ENCODE results near the gene NCCRP1. TPM values are rescaled to one million over a fixed set of nuclear protein-coding genes. Genes with fewer than 3 reads are reported as not detected.

Gene NCCRP1, protein sequence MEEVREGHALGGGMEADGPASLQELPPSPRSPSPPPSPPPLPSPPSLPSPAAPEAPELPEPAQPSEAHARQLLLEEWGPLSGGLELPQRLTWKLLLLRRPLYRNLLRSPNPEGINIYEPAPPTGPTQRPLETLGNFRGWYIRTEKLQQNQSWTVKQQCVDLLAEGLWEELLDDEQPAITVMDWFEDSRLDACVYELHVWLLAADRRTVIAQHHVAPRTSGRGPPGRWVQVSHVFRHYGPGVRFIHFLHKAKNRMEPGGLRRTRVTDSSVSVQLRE
- polyA plus RNA-seq (ENCODE audit: insufficient read length): 1.6 TPM
- long read RNA-seq, donor 1: 0 reads
- long read RNA-seq, donor 2, partial matches to known transcripts: 0 of 1 reads
- long read RNA-seq, donor 2, other reads (novel, unspliced or antisense): 0 of 1 reads
- long read RNA-seq, donor 3, partial matches to known transcripts: 0 of 2 reads
- long read RNA-seq, donor 3, other reads (novel, unspliced or antisense): 0 of 2 reads
- long read RNA-seq, donor 4, partial matches to known transcripts: 0 of 1 reads
- long read RNA-seq, donor 4, other reads (novel, unspliced or antisense): 0 of 1 reads
- long read RNA-seq, donor 5, partial matches to known transcripts: 0 of 1 reads
- long read RNA-seq, donor 5, other reads (novel, unspliced or antisense): 0 of 1 reads
- long read RNA-seq, donor 6: 0 reads
- long read RNA-seq, donor 7: 0 reads
- long read RNA-seq, donor 8, partial matches to known transcripts: 0 of 1 reads
- long read RNA-seq, donor 8, other reads (novel, unspliced or antisense): 0 of 1 reads

DNA sequence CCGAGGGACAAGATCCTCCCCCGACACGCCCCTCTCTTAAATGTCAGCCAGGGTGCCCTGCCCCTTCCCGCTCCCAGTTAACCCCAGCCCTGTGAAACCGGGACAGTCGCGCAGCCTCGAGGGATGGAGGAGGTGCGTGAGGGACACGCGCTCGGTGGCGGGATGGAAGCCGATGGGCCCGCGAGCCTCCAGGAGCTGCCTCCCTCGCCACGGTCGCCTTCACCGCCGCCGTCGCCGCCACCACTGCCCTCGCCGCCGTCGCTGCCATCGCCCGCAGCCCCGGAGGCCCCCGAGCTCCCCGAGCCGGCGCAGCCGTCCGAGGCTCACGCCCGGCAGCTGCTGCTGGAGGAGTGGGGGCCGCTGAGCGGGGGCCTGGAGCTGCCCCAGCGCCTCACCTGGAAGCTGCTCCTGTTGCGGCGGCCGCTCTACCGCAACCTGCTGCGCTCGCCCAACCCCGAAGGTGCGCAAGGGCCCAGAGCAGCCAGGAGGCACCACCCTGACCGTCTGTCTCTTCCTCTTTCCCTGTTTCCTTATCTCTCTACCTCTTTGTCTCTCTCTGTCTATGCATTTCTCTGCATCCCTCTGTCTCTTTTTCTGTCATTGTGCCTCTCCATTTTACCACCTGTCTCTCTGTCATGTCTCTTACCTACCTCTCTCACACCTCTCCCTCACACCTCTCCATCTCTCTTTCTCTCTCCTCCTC is at the start of gene NCCRP1:
NCCRP1 (plus strand) TSS at position 105 of the 703 bp plus-strand sequence; CDS start at position 124, 19 bp downstream.
- DNase-seq: no peak

DNA sequence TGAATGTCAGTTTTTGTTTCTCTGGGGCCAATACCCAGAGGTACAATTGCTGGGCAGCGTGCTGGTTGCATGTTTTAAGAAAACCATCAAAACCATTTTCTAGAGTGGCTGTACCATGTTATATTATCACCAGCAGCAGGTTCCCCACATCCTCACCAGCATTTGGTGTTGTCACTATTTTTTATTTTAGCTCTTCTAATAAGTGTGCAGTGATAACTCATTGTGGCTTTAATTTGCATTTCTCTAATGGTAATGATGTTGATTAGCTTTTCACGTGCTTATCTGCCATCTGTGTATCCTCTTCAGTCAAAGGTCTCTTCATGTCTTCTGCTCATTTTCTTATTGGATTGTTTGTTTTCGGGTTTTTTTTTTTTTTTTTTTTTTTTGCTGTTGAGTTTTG is 49.3 kb upstream of the NCCRP1 start:
- no peak for DNase-seq

DNA sequence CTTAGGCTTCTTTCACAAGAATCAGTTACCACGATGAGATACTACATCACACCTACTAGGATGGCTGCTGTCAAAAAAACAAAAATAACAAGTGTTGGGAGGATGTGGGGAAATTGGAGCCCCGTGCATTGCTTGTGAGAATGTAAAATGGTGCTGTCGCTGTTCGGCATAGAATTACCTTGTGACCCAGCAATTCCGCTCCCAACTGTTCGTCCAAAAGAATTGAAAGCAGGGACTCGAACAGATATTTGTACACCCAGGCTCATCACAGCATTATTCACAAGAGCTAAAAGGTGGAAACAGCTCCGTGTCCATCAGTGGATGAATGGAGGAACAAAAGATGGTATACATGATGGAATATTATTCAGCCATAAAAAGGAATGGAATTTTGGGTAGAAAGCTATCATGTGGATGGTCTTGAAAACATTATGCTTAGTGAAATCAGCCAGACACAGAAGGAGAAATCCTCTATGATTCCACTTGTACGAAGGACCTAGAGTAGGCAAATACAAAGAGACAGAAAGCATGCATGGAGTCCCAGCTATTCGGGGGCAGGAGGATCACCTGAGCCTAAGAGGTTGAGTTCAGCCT is 47.7 kb upstream of the NCCRP1 start:
- DNase-seq: no peak

DNA sequence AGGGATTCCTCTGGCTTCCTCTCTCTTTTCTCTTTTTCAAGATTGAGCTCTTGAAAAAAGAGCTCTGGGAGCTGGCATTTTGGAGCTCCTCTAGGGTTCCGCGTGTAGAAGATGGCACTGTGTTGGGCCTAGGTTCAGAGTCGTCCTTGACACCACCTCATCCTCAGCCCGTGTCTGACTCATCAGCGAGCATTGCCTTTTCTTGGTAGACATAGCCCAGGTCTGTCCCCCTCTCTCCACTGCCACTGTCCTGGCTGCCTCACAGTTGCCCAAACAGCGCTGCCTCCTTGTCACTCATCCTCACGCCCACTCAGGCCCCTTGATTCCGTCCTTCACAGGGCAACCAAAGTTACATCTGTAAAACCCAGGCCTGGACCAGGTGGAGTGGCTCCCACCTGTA is 46.5 kb upstream of the NCCRP1 start:
- DNase-seq: no peak

DNA sequence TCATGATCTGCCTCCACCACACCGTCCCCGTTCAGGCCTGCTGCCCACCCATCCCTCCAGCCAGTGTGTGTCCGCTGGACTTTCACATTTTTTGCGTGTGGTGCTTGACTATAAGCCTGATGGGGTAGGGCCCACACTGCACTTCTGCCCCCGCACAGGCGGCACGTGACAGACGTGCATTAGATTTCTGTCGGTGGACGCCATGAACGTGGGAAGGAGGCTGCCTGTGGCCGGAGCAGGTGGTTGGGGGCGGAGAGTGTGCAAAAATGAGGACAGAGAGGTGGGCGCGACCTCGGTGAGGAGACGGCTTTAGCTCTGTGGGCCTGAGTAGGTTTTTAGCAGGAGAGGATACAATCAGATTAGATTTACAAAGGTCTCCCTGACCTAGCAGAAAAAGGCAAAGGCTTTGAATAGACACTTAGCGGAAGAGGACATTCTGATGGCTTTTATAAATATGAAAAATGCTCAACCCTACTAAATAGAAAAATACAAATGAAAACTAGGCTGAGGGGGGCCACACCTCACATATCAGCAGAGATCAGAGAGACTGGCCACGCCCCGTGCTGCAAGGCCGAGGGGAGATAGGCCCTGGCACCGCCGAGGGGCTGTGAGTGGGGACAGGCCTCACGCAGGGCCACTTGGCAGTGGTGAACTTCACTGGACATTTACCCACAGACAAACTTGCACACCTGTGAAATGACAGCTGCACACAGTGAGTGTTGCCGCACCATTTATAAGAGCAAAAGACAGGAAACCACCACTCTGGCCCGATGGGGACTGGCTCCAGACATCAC is 45.8 kb upstream of the NCCRP1 start:
- DNase-seq: no peak

DNA sequence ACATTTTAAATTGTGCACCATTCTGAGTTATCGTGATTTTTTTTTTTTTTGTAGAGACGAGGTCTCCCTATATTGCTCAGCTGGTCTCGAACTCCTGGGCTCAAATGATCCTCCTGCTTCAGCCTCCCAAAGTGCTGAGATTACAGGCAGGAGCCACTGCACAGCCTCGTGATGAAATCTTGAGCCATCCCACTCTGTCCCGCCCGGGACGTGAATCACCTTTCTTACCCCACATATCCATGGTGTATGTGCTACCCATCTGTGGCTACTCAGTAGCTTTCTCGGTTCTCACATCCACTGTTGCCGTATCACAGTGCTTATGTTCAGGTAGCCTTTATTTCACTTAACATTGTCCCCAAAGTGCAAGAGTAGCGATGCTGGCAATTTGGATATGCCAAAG is 44.7 kb upstream of the NCCRP1 start:
- DNase-seq: no peak

DNA sequence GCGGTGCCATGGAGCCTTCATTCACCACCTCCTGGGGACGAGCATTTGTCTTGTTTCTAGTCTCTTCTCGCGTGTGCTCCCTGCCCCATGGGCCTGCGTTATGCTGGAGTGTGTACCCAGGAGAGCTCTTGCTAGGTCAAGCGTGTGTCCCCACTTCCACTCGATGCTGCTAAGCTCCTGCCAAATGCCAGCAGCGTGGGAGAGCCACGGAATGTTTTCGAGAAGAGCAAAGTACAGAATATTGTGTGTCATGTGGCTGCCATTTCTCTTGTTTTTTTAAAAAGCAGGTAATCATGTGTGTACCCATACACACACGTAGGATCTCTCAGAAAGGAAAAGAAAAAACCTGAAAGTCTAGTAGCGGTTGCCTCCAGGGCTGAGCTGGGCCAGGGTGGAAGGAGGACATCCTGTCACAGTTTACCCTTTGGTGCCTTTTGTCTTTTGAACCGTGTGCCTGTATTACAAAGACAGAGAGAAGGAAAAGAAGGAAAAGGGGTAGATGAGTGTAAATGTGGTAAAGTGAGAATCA is 42.6 kb upstream of the NCCRP1 start:
- no peak for DNase-seq

DNA sequence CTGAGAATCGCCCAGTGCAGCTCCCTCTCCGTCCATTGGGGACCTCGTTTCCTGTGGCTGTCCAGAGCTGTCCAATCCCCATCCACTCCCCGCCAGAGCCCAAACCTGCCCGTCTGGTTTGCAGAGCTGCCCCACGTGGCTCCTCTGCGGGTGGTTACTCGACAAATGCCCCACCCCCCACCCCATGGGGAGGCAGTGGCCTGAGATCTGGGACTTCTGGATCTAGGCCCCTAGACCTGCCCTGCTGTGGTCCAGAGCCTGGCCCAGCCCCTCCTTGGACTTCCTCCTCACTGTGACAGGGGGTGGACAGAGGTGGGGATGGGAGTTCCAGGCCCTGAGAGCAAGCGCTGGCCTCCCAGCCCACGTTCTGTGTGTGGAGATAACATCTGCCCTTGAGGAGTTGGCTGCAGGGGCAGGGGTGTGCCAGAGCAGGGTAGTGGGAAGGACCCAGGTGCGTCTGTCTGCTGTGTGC is 42.1 kb upstream of the NCCRP1 start:
- DNase-seq: no peak

DNA sequence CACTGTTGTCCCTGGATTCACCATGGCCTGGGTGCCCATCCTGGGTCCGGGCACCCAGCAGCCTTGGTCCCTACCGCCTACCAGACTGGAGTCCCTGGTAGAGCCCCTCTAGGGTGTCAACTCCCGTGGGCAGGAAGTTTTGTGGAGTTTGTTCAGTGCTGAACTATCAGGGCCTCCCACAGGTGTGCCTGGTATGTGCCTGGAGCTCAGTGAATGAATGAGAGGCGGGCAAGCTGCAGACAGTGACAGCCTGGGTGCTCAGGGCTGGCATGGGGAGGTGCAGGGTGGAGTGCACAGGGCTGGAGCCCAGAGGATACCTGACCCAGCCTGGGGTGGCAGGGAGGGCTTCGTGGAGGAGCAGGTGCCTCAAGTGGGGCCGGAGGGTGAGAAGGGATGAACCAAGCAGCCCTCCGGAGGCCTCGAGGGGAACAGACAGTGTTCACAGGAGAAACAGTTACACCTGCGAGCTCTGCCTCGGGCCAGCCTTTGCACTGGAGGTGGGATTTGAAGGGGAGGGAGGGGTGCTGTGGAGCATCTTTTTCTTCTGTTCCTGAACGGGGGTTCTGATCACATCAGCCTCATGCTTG is 41.6 kb upstream of the NCCRP1 start:
- DNase-seq: no peak

DNA sequence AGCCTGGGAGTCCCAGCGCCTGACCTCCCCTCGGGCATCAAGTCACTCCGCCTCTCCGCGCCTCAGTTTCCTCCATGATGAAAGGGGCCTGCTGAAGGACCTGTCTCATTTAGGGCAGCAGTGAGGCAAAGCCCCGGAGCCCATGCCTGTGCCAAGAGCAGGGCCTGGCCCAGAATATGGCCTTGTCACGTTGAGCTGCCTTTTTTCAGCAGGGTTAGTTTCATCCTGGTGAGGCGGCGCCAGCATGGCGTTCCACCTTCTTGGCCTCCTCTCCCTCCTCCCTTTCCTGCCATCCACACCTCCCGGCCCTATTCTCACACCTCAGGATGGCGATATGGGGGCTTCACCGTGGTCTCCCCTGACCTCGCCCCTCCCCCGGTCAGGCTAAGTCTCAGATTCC is 41.0 kb upstream of the NCCRP1 start:
- no peak for DNase-seq

DNA sequence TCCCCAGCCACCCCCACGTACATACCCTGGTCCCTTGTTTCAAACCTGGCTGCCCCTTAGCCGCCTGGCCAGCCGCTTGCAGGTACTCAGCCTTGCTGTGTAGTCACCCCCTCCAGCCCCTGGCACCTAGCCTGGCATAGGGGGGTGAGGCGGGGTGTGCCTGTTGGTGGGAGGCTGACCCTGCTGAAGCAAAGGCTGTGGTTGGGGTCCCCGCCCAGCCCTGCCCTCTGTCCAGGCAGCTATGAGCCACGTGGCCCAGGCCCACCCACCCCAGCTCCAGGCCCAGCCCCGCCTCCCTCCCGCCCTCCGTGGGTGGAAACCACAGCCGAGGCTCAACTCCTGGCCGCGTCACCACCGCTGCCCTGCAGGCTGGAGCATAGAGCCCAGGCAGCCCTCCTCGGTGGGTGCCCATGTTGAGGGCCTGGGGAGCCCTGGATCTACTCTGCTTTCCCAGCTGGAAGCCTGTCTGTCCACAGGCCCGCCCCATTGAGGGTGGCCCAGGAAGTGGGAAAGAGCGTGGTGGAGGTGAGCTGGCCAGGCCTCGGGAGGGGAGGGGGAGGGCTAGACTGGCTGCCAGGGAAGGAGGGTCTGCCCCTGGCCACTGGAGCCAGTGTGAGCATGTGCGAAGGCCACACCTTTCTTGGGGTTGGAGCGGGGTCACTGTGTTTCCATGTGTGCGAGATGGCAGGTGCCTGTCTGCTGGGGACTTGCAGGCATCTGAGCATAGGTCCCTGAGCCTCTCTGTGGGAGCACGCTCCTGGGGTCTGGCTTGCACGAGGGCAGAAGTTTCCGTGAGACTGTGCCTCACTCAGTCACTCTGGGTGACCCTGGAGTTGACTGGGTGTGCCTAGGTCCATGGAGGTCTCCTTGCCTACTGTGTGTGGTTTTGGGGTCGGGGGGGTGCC is 40.2 kb upstream of the NCCRP1 start:
- DNase-seq: no peak

DNA sequence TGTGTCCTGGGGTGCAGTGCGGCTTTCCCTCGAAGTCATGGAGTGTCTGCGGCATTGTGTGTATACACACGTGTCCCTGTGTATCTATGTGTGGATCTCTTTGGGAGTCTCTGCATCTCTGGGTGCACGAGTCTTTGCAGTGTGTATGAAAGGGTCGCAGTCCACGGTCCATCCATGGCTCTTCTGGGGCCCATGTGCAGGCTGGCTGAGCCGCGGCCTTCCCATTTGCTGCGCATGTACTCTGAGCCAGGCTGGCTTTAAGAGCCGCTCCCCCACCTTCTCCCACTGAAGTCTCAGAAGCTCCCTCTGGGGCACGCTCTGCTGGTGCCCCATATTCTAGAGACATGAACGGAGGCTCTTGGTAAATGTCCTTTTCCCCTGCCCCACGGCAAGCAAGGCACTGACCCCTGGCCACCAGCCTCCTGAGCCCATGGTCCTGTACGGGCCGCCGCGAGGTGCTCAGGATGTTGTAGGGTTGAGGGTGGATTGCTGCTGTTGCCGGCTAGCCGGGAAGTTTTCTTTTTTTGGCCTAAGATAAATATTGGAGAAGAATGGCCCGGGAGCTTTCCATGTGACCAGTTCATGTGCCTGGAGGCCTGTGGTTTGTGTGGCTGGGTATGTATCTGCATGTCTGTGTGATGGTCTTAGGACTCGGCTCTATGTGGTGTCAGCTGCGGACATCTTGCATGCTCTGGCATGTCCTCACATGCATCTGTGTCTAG is 39.3 kb upstream of the NCCRP1 start:
- DNase-seq: no peak

DNA sequence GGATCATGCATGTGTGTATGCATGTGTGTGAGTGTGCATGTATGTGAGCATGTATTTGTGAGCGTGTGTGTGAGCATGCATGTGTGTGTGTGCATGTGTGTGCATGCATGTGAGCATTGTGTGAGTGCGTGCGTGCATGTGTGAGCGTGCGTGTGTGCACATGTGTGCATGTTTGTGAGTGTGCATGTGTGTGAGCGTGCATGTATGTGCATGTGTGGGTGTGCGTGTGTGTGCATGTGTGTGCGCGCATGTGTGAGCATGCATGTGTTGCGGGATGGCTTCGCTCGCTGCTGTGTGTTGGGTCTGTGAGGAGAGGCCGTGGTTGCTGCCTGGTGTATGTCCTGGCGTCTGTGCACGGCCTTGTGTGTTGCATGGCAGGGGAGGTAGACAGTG is 38.8 kb upstream of the NCCRP1 start:
- DNase-seq: no peak

DNA sequence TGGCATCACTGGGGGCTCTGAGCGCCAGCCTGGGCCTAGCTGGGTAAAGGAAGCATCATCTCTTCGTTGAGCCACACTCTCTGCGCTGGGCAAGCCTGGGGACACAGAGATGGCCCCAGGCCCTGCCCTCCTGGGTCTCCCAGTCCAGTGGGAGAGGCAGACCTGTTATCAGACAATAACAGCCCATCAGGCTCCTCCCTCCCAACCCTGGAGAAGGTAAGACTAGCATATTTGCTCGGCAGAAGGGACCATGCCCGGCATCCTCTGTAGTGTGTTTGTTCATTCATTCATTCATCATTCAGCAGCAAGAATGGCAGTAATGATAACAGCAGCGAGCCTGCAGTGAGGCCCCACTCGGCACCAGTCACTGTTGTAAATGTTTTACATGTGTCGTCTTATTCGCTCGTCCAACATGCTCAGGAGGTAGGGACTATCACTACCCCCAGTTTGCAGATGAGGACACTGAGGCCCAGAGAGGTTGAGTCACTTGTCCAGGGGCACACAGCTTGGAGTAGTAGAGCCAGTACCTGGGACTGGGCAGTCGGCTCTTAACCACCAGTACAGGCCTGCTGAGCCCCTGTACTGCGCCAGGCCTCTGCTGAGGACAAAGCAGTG is 38.0 kb upstream of the NCCRP1 start:
- no peak for DNase-seq

DNA sequence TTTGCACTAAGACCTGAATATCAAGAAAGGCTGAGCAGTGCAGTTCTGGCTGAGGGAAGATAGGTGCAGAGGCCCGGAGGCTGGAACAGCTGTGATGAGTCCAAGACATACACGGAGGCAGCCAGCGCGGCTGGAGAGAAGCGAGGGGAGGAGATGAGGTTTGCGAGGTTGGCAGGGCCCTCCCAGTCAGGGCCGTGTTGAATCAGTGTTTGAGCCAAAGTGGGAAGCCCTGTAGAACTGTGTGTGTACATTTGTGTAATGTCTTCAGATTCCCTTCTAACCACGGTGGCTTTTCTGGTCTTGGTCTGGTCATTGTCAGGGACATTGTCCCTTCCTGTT is 36.3 kb upstream of the NCCRP1 start:
- DNase-seq: no peak

DNA sequence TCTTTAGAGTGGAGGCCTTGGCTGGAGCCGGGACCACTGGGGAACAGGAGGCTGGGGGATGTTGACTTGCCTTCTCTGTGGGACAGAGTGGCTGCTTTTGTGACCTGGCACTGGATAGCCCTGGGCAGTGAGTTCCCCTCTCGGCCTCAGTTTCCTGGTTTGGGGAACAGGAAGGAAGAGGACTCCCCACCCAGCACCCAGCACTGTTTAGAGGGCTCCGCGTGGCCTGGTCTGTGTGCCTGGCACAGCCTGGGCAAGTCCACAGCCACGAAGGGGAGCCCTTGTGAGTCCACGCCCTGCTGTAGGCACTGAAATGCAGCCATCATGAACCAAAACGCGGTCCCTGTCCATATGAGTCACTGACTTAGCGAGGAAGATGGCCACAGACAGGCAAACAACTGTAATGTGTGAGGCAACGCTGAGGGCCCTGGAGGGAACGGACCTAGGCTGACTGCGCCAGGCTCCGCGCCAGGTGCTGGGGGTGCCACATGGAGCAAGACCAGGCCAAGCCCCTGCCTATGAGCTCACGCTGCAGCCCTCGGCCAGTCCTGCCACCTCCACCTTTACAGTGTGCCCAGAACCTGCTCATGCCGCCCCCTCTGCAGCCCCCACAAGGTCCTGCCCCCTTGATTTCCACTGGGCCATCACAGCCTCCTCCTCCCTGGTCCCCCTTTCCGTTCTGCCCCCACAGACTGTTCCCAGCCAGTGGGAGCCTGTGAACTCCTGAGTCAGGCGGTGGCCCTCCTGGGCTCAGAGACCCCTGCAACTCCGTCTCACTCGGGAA is 35.7 kb upstream of the NCCRP1 start:
- DNase-seq: no peak

DNA sequence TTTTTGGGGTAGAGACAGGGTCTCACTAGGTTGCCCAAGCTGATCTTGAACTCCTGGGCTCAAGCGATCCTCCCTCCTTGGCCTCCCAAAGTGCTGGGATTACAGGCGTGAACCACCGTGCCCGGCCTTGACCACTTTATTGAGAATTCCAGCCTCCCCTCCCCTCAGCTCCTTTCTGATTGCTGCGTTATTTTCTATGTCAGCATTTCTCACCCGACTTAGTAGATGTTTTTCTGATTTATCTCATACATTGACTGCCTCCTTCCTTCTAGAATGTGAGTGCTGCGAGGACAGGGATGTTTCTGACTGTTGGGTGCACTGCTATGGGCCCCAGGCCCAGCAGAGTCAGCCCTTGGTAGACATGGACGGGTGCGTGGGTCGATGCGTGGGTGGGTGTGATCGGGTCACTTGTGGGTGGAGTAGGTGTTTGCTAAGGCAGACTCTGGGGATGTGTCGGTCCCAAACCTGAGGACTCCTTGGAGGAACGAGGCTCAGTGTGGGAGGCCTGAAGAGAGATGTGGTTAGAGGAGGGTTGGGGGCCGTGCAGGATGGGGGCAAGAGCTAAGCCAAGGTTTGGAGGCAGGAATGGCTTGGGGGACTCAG is 34.2 kb upstream of the NCCRP1 start:
- no peak for DNase-seq
